Mucosa of rectum (tissue), 2 donors: ENCODE measurements around the gene RRP8.

Source experiments
- H3K27ac ChIP-seq, 2 donors: one replicate each; pipeline ENCODE4 v1.7.0; 2013; ENCODE audit warnings: inconsistent platforms in 2 of 2, low read depth in 2 of 2, low read length in 2 of 2
- H3K27me3 ChIP-seq, 2 donors: one replicate each; pipeline ENCODE4 v1.7.0; 2013; ENCODE audit warnings: low read length in 2 of 2; ENCODE audit not compliant: control insufficient read depth in 2 of 2, insufficient read depth in 2 of 2
- H3K36me3 ChIP-seq, 2 donors: one replicate each; pipeline ENCODE4 v1.7.0; 2013; ENCODE audit warnings: low read length in 2 of 2; ENCODE audit not compliant: control insufficient read depth in 2 of 2, insufficient read depth in 2 of 2
- H3K4me1 ChIP-seq, 2 donors: one replicate each; pipeline ENCODE4 v1.7.0; 2013; ENCODE audit warnings: low read length in 2 of 2, mild to moderate bottlenecking in 1 of 2; ENCODE audit not compliant: control insufficient read depth in 2 of 2, insufficient read depth in 2 of 2
- H3K4me3 ChIP-seq, 2 donors: one replicate each; pipeline ENCODE4 v1.7.0; 2013; ENCODE audit warnings: low read length in 2 of 2
- H3K9ac ChIP-seq, 2 donors: one replicate each; pipeline ENCODE4 v1.7.0; 2013; ENCODE audit warnings: low read length in 2 of 2, low read depth in 1 of 2, mild to moderate bottlenecking in 1 of 2
- H3K9me3 ChIP-seq, 2 donors: one replicate each; pipeline ENCODE4 v1.7.0; 2013; ENCODE audit warnings: low read length in 2 of 2; ENCODE audit not compliant: control insufficient read depth in 2 of 2
- donor health status: healthy.
- donor health status: Normal muscosa, but diverticular disease.

Gene RRP8

GRCh38 chr11:6557761-6558674 is 45.4 kb downstream of the RRP8 start:
- H3K9me3 ChIP-seq, result no peaks in the 10 kb centered on the region
- no peak overlapping the region for H3K9ac ChIP-seq
- no peaks in the 10 kb centered on the region for H3K27me3 ChIP-seq
- no peak overlapping the region for H3K27ac ChIP-seq
- no peaks in the 10 kb centered on the region for H3K4me1 ChIP-seq
- H3K4me3 ChIP-seq, result no peak overlapping the region
- no peaks in the 10 kb centered on the region for H3K36me3 ChIP-seq

DNA sequence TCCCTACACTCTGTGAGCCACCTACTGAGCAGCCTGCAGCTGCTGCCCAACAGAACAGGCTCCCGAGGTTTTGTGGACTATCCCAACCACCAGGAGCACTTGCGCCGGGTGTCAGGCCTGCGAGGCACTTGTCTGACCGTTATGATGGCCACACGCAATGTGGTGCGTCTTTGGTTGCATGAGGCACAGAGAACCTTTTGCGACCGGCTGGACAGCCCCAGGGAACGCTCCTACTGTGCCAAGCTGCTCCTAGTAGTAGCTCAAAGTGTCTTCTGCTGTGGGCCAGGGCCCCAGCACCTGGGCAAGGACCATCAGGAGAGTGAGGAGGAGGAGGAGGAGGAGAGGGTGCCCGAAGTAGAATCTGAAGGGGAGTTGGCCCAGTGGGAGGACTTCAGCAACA is 46.4 kb downstream of the RRP8 start:
- no peaks in the 10 kb centered on the region for H3K4me1 ChIP-seq
- no peaks in the 10 kb centered on the region for H3K9me3 ChIP-seq
- H3K27ac ChIP-seq, result no peak overlapping the region
- no peak overlapping the region for H3K4me3 ChIP-seq
- H3K36me3 ChIP-seq, result no peaks in the 10 kb centered on the region
- no peaks in the 10 kb centered on the region for H3K27me3 ChIP-seq
- no peak overlapping the region for H3K9ac ChIP-seq

- no peak overlapping the region for H3K27ac ChIP-seq
These were observed 47.1 kb downstream of the RRP8 start for GRCh38 chr11:6556139-6556949.

GRCh38 chr11:6554828-6555706 is 48.3 kb downstream of the RRP8 start:
- Histone ChIP-seq H3K9ac (no peak overlapping the region), H3K27ac (no peak overlapping the region), H3K9me3 (no peaks in the 10 kb centered on the region), H3K4me1 (no peaks in the 10 kb centered on the region), H3K36me3 (no peaks in the 10 kb centered on the region), H3K4me3 (no peak overlapping the region), H3K27me3 (no peaks in the 10 kb centered on the region)

More at GRCh38 chr11:6556139-6556949, 47.1 kb downstream of the RRP8 start:
- no peak overlapping the region for H3K9ac ChIP-seq
- H3K36me3 ChIP-seq, result no peaks in the 10 kb centered on the region
- H3K27me3 ChIP-seq, result no peaks in the 10 kb centered on the region
- no peak overlapping the region for H3K4me3 ChIP-seq
- no peaks in the 10 kb centered on the region for H3K9me3 ChIP-seq
- no peaks in the 10 kb centered on the region for H3K4me1 ChIP-seq

DNA sequence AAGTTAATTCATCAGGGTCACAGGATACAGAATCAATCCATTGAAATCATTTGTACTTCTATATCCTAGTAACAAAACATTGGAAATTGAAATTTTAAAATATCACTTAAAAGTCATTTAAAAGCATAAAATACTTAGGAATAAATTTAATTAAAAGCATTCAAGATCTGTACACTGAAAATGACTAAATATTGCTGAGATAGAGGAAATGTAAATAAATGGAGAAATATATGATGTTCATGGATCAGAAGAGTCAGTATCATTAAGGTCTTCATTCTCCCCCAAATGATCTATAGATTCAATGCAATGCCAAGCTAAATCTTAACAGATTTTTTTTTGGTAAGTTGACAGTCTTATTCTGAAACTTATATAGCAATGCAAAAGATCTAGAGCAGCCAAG is 49.8 kb downstream of the RRP8 start:
- no peaks in the 10 kb centered on the region for H3K9me3 ChIP-seq
- H3K9ac ChIP-seq, result no peak overlapping the region
- no peak overlapping the region for H3K27ac ChIP-seq

DNA sequence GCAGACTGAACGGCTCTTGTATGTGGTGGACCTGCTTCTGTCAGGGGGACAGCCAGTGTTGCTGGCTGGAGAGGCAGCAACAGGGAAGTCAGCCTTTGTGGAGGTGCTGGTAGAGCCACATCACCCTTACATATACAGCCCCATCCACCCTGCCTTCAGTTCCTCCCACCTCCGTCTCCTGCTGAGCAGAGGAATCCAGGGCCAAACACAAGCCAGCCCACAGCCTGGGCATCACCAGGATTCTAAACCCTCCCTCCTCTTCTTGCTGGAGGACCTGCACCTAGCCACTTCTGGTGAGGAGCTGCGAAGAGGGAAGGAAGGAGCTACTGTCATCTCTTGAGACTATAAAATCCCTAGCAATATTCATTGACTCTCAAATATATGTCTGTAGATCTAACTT is 54.8 kb downstream of the RRP8 start:
- Histone ChIP-seq H3K36me3 (peaks cover 0 to 14% of the 10 kb centered on the region in 2 donors), H3K27me3 (no peaks in the 10 kb centered on the region), H3K4me1 (no peaks in the 10 kb centered on the region), H3K27ac (no peak overlapping the region), H3K9me3 (no peaks in the 10 kb centered on the region), H3K9ac (no peak overlapping the region), H3K4me3 (no peak overlapping the region)

More for the DNA sequence above, 49.8 kb downstream of the RRP8 start:
- no peak overlapping the region for H3K4me3 ChIP-seq
- H3K27me3 ChIP-seq, result no peaks in the 10 kb centered on the region
- no peaks in the 10 kb centered on the region for H3K4me1 ChIP-seq
- H3K36me3 ChIP-seq, result no peaks in the 10 kb centered on the region

- Histone ChIP-seq H3K36me3 (peaks cover 0 to 14% of the 10 kb centered on the region in 2 donors), H3K9me3 (no peaks in the 10 kb centered on the region), H3K4me1 (no peaks in the 10 kb centered on the region), H3K4me3 (no peak overlapping the region), H3K9ac (no peak overlapping the region), H3K27me3 (no peaks in the 10 kb centered on the region), H3K27ac (no peak overlapping the region)
These were observed 55.3 kb downstream of the RRP8 start for GRCh38 chr11:6548121-6548520.

DNA sequence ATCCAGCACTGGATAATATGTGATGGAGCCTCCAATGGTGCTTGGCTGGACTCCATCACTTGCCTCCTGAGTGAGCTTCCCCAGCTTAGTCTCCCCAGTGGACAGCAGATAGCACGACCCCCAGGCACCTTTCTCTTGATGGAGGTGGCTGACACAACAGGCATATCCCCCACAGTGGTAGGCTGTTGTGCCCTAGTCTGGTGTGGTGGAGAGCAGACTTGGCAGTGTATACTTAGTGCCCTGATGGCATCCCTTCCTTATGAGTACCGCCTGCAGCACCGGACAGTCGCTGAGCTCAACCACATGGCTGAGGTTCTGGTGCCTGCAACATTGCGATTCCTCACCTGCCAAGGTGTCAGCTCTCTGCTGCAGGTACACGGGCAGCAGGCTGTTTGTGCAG is 56.2 kb downstream of the RRP8 start:
- Histone ChIP-seq H3K4me1 (no peaks in the 10 kb centered on the region), H3K27ac (no peak overlapping the region), H3K4me3 (no peak overlapping the region), H3K36me3 (peaks cover 0 to 14% of the 10 kb centered on the region in 2 donors), H3K9me3 (no peaks in the 10 kb centered on the region), H3K27me3 (no peaks in the 10 kb centered on the region), H3K9ac (no peak overlapping the region)

- Histone ChIP-seq H3K9ac (no peak overlapping the region), H3K4me1 (no peaks in the 10 kb centered on the region), H3K4me3 (no peak overlapping the region), H3K27me3 (no peaks in the 10 kb centered on the region), H3K9me3 (no peaks in the 10 kb centered on the region), H3K27ac (no peak overlapping the region), H3K36me3 (peaks cover 0 to 14% of the 10 kb centered on the region in 2 donors)
These were observed 56.7 kb downstream of the RRP8 start for GRCh38 chr11:6546735-6547134.
